HT-29 (cell line): ENCODE measurements around the gene ZNF835. TPM values are rescaled to one million over a fixed set of nuclear protein-coding genes. Genes with fewer than 3 reads are reported as not detected.
"Not testable (repeated sequence)": the region's sequence is repeated elsewhere in the genome, so short reads cannot be mapped to it uniquely, and the experiment has no call there.

Source experiments
- DNase-seq: peaks from one replicate; pipeline ENCODE4 v3.0.0-alpha.2; 2015; ENCODE audit warnings: low spot score
- total RNA-seq: library from RNA; depleted of rRNA; stranded (reverse); fragments of >200 nt; shearing (Covaris generic); gene quantifications from 2 replicates; pipeline ENCODE4 v1.2.3, GENCODE V29; 2014; rRNA removed

Gene ZNF835
- not detected in 2 replicates for total RNA-seq

- no peak for DNase-seq
Observed at GRCh38 chr19:56671613-56671994, at the start of gene ZNF835. TSS of gene ZNF835 (minus strand) at chr19:56671757. CDS start at chr19:56665198, 6,559 bp downstream.

GRCh38 chr19:56720281-56720680 is 48.7 kb upstream of the ZNF835 start:
- no peak for DNase-seq

- DNase-seq, result no peak
Observed at GRCh38 chr19:56718231-56718630, 46.7 kb upstream of the ZNF835 start.

GRCh38 chr19:56712611-56713276 is 41.2 kb upstream of the ZNF835 start:
- DNase-seq, result no peak

GRCh38 chr19:56710437-56710836 is 38.9 kb upstream of the ZNF835 start:
- no peak for DNase-seq

GRCh38 chr19:56707821-56708220 is 36.3 kb upstream of the ZNF835 start:
- DNase-seq, result no peak

GRCh38 chr19:56705939-56706338 is 34.4 kb upstream of the ZNF835 start:
- DNase-seq, result no peak

- DNase-seq, result no peak
Observed at GRCh38 chr19:56701895-56702294, 30.3 kb upstream of the ZNF835 start.

- no peak for DNase-seq
Observed at GRCh38 chr19:56699552-56699951, 28.0 kb upstream of the ZNF835 start.

- DNase-seq, result no peak
Observed at GRCh38 chr19:56692206-56692895, 20.8 kb upstream of the ZNF835 start.

GRCh38 chr19:56690670-56691069 is 19.1 kb upstream of the ZNF835 start:
- no peak for DNase-seq

GRCh38 chr19:56689198-56689597 is 17.6 kb upstream of the ZNF835 start:
- no peak for DNase-seq

GRCh38 chr19:56687031-56687430 is 15.5 kb upstream of the ZNF835 start:
- no peak for DNase-seq

- DNase-seq, result no peak
Observed at GRCh38 chr19:56683116-56683515, 11.6 kb upstream of the ZNF835 start.

GRCh38 chr19:56681702-56682101 is 10.1 kb upstream of the ZNF835 start:
- DNase-seq, result no peak

GRCh38 chr19:56678205-56678604 is 6.6 kb upstream of the ZNF835 start:
- no peak for DNase-seq

GRCh38 chr19:56672610-56673009 is 1.1 kb upstream of the ZNF835 start:
- DNase-seq, result not testable (repeated sequence)

GRCh38 chr19:56670961-56671612 is 470 bp downstream of the ZNF835 start:
- DNase-seq, result no peak

GRCh38 chr19:56670401-56670960 is 1.1 kb downstream of the ZNF835 start:
- no peak for DNase-seq

- DNase-seq, result no peak
Observed at GRCh38 chr19:56668676-56669075, 2.9 kb downstream of the ZNF835 start.

- DNase-seq, result no peak
Observed at GRCh38 chr19:56667311-56667870, 4.2 kb downstream of the ZNF835 start.

- no peak for DNase-seq
Observed at GRCh38 chr19:56664511-56664910, 7.0 kb downstream of the ZNF835 start.
